Lung microvascular endothelial cell (primary cell): ENCODE measurements around the gene EVC. TPM values are rescaled to one million over a fixed set of nuclear protein-coding genes. Genes with fewer than 3 reads are reported as not detected.
"Not testable (repeated sequence)": the region's sequence is repeated elsewhere in the genome, so short reads cannot be mapped to it uniquely, and the experiment has no call there.

ENCODE experiments used
- DNase-seq, 2 donors: peaks; one replicate each; pipeline versions ENCODE4 v3.0.0 to v3.0.0-alpha.2; 2010; ENCODE audit warnings: low read depth in 2 of 2
- total RNA-seq: library from RNA; depleted of rRNA; stranded (reverse); fragments of >200 nt; gene quantifications from 2 replicates; pipeline ENCODE4 v1.2.1, GENCODE V29; 2014

EVC gene
- total RNA-seq, 1 donor from 2014 or later = 17.5 TPM

DNA sequence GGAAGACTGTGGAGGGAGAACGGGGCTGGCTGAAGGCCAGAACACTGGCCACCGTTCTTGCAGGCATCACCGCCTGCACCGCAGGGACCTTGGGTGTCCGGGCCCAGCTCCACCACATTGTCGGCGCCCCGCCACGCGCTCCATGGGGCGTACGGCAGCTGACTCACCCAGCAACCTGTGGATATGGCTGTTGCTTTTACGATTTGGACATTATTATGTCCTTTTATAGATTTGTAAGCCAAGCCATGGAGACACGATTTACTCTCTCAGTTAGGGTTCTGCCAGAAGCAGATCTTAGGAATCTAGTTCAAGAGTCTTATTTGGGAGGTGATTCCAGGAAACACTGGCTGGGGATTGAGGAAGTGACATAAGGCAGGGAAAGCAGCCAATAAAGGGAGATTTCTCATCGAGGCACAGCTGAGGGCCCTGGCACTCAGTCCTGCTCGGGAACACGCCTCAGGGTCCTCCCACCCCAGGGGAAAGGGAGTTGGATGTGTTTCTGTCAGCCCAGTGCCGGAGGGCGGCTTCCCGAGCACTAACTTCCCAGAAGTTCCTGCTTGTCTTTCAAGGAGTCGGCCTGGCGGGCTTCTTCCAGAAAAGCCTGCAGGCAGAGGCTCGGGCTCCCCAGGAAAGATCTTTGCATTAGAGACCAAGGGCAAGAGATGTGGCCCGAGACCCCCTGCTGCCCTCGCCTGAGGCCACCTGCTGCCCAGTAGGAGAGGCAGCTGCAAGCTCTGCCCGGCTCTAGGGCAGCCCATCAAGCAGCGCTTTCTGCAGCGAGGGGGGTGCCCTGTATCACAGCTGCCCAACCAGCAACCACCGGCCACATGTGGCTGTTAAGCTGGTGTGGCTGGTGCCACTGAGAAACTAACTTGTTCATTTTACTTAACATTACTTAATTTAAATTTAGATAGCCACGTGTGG, 129.0 kb downstream of the EVC start:
- peak in 1 of 2 donors; percentile 22 for DNase-seq

DNA sequence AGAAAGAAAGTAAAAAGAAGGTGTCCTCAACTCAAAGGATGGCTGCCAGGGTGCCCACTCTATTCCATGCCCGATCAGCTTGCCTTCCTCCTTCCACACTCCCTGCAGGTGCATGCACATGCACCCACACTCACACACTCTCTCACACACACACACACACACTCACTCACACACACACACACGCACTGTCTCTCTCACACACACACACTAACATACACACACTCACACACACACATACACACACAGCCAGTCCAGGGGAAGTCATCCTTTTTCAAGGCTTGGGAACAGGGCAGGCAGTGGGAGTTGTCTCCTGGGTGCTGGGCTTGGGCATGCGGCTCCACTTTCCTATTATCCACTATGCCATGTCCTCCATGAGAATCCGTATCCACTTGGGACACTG, 131.5 kb downstream of the EVC start:
- no peak for DNase-seq

GRCh38 chr4:5843573-5844530, 132.9 kb downstream of the EVC start:
- no peak for DNase-seq

GRCh38 chr4:5845035-5845905, 134.3 kb downstream of the EVC start:
- no peak for DNase-seq

DNA sequence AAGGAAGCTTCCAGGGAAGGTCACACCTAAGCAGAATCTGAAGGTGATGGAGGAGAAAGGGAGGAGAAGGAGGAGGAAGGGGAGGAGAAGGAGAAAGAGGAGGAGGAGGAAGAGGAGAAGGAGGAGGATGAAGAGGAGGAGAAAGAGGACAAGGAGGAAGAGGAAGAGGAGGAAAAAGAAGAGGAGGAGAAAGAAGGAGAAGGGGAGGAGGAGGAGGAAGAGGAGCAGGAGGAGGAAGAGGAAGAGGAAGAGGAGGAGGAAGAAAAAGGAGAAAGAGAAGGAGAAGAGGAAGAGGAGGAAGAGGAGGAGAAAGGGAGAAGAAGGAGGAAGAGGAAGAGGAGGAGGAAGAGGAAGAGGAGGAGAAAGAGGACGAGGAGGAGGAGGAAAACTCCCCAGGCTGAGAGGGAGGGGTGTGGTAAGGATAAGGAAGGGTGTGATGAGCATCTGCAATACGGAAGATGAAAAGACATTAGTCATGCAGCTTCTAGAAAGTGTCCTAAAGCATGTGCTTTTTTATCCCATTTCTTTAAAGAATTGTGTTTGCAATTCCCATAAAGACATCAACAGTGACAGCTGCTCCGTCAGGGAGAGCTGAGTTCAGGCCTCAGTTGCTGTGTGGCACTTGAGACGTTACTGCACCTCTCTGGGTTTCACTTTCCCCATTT, 140.8 kb downstream of the EVC start:
- DNase-seq = no peak

DNA sequence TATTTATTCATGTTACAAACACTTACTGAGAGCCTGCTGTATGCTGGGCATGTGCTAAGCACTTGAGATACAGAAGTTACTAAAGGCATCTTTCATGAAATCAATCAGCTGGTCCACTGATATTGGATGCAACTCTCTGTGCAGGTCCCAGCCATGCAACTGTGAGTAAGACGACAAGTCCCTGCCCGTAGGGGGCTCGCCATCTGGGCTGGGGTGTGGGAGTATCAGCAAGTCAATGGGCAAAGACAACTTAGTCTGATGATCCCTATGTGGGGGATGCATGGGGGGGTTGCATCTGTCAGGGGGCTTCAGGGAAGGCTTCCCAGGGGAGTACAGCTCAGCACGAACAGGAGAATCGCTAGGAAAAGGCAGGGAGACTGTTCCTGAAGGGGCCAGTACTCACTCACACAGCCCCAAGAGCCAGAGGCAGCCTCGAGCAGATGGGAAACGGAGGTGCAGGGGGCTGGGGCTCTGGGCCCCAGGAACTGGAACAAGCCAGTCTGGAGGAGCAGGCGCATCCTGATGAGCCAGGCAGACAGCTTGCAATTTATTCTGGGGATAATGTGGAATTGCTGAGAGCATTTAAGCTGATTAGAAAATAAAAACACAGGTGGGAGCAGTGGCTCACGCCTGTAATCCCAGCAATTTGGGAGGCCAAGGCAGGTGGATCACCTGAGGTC, 141.7 kb downstream of the EVC start:
- DNase-seq = no peak

DNA sequence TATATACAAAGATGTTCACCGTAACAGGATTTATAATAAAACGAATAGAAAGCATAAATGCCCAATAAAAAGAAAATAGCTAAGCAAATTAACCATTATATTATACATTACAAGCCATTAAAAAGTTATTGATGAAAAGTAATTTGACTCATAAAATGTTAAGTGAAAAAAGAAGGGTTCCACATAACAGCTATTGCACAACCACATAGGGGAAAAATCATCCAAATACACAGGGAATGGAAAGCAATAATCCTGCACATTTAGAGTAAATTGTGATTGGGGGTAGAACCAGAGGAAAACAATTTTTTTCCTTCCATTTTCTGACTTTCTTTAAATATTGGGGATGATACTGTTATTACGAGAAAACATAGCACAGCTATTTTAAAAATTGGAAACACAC, 143.9 kb downstream of the EVC start:
- no peak for DNase-seq

GRCh38 chr4:5856362-5856761, 145.4 kb downstream of the EVC start:
- DNase-seq = not testable (repeated sequence)

GRCh38 chr4:5857199-5857598, 146.2 kb downstream of the EVC start:
- no peak for DNase-seq

DNA sequence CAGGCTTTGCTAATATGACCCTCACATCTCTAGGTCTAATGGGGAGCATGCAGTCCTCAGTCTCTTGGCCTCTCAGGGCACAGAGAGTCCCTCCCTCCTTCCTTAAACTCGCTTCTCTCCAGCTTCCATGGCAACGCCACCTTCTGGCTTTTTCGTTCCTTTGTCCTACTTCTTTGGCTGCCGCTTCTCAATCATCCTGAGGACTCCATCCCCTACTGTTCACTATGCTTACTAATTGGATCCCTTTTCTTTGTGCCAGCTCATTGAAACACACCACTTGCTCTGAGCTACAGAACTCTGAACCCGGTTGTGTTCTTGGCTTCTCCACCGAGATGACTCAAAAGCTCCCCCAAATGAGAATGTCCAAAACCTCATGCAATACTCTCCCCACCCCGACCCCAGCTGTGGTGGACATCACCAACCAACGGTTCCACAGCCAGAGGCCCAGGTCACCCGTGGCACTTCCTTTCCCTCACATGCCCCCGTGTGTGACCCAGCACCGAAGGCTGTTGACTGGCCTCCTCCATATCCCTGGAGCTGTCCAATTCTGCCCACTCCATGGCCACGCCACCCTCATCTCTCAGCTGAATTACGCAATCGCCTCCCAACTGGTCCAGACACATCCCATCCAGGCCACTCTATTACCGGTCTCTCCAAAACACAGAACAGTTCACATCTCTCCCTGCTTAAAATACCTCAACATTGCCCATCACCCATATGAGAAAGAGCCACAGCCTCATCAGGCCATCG, 147.2 kb downstream of the EVC start:
- DNase-seq = no peak

DNA sequence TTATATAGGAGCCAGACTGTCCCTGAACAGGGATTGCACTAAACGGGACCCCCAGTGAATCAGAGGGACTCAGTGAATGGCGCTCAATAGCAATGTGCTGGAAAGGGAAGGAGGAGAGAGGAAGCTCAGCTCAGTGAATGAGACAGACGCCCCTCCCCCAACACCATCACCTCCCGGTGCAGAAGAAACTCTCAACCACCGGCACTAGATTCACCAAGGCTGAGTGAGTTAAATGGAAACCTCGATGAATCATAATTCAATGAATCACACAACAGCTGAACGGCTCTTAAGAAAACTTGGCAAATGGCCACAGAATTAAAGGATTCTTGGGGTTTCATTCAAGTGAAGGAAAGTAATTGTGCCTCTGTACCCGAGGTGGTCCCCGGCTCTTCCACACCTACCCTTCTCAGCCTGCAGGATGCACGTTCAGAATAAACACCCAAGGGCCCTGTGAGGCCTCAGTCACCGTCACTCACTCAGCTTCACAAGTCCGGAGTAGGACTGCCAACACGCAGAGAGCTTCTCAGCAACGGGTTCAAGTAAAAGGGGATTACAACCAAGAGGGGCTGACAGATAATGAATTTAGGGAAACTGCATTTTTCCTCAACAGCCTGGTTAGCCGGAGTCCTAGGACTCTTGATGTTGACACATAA, 152.6 kb downstream of the EVC start:
- DNase-seq = peak in 1 of 2 donors; percentile 92

Other genes with a start within 250 kb of the EVC start
- 6.3 and 10.1 TPM in 2 replicates for gene EVC2, start 2.6 kb upstream of the EVC start, total RNA-seq
- gene CRMP1, start 181.9 kb downstream of the EVC start, total RNA-seq = under 0.01 and 0.65 TPM in 2 replicates